AG09309 (cell line): Measurements from ENCODE around the gene ZFYVE28.

Experiments used
- DNase-seq: peaks from one replicate; pipeline ENCODE4 v3.0.0-alpha.2; 2010; ENCODE audit warnings: low read depth
- H3K4me3 ChIP-seq: 2 replicates; pipeline ENCODE4 v1.5.1; 2011; ENCODE audit warnings: mild to moderate bottlenecking, low read depth, low read length, moderate library complexity; ENCODE audit not compliant: control insufficient read depth
- CTCF ChIP-seq: IDR thresholded peaks from 2 replicates; pipeline ENCODE4 v1.5.1; 2011; ENCODE audit warnings: mild to moderate bottlenecking, low read depth, low read length, inconsistent platforms; ENCODE audit not compliant: insufficient read depth, control insufficient read depth; ENCODE audit errors: missing control alignments

The ZFYVE28 gene

DNA sequence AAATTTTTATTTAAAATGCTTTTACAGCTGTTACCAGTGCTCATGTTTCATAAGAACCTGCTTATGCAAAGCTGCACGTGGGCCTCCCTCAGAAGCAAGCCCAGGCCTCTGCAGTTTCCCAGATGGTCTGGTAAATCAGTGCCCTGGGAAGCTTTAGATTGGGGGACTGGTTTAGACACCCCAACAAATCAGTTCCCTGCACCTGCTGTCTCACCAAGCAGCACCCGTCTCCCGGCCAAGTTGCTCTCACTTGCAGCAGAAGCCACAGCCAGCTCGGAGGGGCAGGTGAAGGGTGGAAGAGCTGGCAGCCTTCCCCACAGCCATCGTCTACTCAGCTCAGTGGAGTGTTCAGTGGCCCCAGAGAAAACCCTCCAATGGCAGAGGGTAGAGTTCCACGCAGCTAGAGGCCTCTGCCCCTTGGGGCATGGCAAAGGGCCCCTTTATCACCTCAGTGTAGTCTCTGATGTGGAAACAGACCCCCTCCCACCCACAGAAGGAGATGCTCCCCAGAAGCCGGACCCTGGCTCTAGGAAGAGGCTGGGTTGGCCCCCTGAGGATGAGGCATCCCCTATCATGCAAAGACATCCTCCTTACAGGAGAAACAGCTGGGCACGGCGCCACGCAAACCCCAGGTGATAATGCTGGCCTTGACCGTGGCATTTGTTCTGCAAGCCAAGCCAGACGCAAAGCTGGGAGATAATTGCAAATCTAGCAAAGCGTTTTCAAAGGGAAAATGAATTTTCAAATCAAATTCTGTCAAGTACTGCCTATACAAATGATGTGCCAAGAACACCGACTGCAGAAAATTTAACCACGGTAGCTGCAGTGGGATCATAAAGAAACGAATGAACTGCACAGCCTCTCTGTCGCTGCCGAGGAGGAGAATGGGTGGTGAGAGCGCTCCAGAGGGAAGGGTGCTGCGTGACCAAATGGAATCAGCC, 51.9 kb downstream of the ZFYVE28 start:
- H3K4me3 ChIP-seq = no peak overlapping the region
- DNase-seq = no peak
- no peak for TF ChIP-seq CTCF

- no peak for TF ChIP-seq CTCF
- H3K4me3 ChIP-seq = no peak overlapping the region
- DNase-seq = no peak
Observed at GRCh38 chr4:2365913-2366210, 52.6 kb downstream of the ZFYVE28 start.

DNA sequence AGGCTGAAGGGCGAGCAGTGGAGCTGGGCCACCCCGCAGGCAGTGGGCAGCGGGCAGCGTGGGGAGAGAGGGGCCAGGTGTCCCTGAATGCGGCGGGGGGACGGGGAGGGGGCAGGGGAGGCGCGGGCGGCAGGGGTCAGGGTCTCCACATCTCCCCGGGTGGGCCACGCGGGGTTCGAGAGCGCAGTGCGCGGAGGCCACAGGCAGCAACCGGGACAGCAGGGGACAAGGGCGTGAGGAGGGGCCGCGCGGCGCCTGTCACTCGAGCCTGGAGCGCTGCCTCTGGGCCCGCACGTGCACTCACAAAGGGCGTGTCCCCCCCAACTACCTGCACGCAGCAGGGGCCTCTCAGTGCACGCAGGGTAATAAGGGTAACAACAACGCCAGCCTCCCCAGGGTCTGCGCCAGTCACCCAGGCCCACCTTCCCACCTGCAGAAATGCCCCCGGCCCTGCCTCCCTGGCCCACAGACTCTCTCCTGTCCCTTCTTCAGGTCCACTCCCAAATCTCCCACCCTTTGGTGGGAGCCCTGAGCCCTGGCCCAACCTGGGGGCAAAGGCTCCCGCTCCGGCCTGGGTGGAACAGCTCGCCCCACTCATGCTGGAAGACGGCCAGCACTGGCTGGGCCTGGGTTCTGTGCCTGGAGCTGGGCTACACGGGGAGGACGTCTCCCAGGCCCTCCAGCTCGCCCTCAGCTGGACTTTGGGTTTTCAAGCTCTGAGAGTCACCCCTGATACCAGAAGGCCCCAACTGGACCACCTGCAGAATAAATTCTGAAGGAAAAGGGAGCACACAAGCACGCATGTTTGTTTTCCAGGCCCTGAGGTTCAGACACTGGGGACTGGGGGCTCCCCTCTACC, 53.2 kb downstream of the ZFYVE28 start:
- no peak for TF ChIP-seq CTCF
- H3K4me3 ChIP-seq = peak overlapping the region; percentile 60
- DNase-seq = no peak

DNA sequence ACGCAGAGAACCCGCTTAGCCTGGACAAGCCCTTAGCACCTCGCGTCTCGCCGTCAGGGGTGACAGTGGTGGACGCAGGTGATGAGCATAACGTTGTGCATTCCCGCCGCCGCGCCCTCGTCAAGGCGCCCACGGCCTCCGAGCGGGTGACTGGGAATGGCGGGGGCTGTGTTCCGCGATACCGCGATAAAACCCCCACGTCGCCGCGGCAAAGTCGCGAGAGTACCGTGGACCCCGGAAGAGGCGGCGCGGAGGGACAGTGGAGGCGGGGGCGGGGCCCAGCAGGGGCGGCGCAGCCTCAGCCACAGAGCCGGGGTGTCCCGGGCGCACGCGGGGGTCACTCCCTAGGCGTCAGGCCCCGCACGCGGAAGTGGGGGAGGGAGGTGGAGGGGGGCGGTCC, 53.8 kb downstream of the ZFYVE28 start:
- TF ChIP-seq CTCF = no peak
- DNase-seq = no peak
- H3K4me3 ChIP-seq = peak overlapping the region; percentile 60

DNA sequence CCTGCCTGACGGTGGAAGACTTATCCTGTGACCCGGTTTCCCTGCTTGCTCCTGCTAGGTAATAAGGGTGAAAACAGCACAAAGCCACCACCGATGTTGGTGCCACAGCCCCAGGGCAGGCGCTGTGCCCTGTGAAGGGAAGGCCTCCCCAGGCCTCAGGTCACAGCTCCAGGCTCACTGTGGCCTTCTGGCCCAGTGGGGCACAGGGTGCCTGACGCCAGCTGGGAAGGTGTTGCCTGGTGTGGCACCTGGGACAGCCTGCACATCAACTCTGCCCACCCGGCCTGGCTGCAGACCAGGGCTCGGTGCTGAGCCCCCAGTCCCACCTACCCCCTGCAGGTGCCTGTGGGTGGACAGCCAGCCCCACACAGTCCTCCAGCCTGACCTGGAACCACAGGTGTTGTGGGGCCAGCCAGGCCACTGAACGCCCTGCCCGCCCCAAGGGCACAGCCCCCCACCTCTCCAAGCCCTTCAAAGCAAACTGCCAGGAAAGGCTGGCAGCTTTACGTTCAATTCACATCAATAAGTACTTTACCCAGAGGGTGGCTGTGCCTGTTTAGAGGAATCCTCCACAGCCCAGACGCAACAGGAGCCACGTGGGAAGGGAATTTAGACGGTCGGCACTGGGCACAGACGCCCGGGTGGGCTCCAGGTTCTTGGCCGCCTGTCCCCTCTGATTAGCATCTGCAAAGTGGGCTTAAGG, 54.3 kb downstream of the ZFYVE28 start:
- no peak for DNase-seq
- no peak for TF ChIP-seq CTCF
- H3K4me3 ChIP-seq = peak overlapping the region; percentile 60

GRCh38 chr4:2363056-2363721, 55.3 kb downstream of the ZFYVE28 start:
- TF ChIP-seq CTCF = no peak
- no peak for DNase-seq
- no peak overlapping the region for H3K4me3 ChIP-seq
